NCI-H2081 (cell line): ENCODE data around the gene DPF3.

Source experiments
- DNase-seq, 2 experiments: peaks; one replicate each; lab custom pipeline; 2025; lab: John Stamatoyannopoulos, UW

The DPF3 gene

DNA sequence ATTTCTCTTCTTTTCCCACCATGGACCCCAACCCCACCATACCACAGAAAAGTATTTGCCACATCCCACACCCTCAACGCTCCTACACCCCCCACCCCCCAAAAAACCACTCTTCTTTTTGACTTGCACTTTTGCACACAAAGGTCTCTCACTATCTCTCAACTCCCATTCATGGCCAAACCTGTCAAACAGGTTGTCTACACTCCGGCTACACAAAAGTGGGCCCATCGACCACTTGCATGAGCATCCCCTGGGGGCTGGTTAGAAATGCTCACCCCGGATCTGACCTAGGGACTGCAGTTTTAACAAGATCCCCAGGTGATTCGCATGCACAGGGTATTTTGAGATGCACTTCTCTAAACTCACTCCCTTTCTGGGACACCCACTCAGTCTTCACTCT is 248.2 kb downstream of the DPF3 start:
- no peak for DNase-seq

DNA sequence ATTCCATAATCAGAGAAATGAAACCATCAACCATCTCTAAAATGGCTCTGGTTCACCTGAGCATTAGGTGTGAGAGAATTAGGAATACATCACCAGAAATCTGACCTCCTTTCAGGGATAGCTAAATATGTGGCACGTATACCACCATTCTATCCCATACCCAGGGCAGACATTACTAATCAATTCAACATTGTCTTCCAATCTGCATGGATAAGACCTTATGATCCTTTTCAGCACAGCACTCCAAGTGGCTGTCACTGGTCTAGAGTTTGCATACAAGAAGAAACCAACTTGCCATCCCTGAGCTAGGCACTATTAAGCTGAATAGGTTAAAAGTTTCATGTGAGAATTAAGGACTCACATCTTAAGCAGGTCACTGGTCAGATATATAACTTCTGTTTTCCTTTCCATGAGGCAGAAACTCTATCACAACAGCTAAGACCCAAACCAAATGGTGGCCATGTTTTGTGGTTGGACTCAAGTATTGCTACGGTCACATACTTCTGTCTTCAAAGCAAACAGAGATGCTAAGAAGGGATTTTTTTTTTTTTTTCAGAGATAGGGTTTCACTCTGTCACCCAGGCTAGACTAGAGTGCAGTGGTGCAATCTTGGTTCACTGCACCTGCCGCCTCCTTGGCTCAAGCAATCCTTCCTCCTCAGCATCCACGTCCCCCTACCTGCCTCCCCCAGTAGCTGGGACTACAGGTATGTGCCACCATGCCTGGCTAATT is 249.0 kb downstream of the DPF3 start:
- DNase-seq = no peak

DNA sequence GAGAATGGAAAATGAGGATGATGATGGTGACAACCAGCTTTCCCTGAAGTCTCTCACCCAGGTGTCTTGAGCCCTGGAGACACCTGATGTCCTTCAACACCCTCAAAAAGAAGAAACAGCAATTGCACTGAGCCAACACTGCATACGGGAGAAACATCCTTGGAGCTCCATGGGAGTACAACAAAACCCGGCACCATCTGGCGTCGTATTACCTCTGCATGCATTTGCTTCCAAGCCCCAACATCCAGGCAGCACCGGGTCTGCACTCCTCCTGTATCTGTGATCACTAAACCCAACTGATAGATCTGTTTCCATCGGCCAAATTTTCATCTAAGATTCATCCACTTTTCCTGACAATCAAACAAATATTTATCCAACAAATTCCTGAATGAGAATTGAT is 249.9 kb downstream of the DPF3 start:
- DNase-seq = no peak

DNA sequence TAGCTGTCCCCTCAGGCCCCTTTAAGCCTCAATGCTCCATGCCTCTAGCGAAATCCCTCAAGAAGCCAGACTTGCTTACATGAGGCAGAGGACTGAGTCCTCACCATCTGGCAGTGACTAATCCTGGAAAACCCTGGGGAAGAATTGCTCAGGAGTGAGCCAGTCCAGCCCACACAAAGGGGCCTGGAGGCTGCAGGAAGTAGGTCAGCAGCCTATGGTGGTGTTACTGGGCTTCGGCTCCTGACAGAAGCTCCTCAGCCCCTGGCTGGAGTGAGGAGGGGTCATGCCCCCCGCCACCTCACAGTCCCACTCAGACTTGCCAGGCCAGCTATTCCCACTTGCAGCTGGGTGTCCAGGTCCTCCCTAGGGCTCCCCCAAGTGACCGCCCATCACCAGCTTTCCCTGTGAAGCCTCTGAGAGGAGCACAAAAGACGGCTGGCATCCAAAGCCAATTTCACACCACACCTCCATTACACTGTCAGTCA is 250.5 kb downstream of the DPF3 start:
- DNase-seq = no peak

DNA sequence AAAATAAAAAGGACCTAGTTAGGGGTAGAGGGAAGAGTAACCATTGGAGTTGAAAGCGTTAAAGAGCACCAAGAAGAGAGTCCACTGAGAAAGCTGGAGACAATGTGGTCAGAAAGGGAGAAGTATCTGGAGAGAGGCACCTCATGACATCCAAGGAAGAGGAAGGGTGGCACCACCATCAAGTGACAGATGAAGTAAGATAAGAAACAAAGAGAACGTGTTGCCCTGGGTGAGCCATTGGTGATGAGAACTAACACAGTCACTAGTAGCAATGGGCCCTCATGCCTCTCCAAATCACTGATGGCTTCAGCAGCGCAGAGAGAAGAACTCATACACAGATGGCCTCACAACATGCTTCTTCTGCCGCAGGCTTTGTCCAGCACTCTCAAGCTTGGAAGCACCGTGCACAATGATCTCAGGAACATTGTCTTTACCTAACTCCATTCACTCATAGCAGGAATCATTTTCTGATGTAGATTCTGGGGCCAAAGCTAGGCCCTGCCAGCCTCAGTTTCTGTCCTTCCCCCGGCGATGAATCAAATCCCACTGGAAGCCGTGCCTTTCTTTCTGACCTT is 252.9 kb downstream of the DPF3 start:
- DNase-seq = no peak

DNA sequence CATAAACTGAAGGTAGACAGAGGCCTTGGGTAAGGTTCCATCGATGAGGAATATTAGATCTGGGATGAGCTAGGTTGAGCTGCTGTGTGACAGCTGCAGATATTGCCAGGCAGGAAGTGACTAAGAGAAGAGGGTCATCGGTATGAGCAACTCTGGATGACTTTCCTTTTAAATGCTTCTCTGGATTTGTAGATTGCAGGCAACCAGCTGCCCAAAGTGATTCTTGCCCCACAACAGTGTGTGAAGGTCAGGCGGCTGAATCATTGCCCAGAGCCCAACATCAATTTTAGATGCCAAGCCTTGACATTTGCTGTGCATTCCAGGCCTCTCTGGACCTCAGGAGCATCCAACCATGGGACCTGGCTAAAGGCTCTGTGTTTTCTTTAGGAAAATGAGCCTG is 255.9 kb downstream of the DPF3 start:
- DNase-seq = no peak

DNA sequence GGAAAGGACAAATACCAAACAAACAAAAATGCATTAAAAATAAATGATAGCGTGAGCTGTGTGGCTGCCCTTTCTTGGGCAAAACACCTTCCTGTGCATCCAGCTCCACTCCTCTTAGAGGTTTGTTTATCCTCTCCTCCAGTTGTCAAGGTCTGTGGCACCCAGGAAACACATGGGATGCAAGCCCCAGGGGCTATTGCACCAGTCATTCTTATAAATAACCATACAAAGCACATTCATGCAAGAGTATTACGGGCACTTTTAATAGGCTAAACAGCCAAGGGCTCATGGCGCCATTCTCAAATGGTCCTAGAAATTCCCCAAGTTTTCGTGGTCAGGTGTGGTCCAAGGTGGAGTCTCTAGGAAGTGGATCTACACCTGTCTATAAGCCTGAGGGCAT is 257.0 kb downstream of the DPF3 start:
- no peak for DNase-seq

DNA sequence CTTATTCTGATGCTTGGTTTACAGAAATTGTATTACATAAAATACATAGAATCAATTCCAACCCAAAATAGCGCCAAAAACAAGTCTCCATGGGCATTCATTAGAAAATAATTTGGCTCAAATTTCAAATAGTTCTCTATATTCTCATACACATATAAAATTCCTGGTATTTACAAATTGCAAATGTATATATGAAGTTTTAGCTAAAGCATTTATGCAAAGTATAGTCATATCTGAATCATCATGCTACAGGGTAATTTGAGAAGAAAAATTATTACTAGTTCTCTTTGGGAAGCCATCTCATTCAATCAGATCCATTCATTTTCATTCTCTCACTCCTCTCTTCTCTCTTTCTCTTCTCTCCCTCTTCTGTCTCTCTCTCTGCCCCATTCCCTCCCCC is 257.8 kb downstream of the DPF3 start:
- DNase-seq = no peak

DNA sequence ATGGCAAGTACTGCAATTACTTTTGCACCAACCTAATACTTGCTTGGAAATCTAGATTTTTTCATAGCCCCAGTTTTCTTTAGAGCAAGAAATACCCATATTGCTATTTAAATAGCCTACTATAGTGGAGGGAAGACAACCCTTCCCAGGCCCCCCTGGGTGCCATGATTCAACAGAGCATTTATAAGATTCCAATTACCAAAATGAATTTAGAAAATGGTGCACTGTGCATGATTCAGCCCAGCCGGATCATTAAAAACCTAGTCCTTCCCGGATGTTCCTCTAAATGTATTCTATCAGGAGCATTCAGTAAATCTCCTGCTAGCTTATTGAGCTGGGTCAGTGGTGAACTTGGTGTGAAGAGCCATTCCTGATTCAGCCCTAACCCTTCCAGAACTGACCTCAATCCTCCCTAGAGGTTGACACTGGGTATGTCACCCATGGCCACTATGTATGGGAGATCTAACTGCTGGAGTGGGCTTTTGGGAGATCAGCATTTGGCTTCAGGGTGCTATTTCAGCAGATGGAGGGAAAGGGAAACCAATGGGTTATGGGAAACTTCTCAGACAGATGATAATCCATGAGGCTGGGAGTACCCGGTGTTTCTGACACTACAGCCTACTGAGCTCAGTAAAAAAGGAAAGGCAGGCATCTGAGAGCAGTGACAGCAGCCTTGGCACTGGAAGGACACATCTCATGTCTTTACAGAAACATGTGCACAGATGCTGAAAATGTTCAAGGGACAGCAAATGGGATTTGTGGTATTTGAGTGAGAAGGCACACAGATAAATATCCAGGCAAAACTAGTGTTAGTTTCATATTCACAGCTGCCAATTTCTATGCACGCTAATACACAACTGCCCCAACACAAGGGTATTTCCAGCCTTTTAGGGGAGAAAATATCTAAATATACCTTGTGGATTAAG is 258.9 kb downstream of the DPF3 start:
- no peak for DNase-seq

DNA sequence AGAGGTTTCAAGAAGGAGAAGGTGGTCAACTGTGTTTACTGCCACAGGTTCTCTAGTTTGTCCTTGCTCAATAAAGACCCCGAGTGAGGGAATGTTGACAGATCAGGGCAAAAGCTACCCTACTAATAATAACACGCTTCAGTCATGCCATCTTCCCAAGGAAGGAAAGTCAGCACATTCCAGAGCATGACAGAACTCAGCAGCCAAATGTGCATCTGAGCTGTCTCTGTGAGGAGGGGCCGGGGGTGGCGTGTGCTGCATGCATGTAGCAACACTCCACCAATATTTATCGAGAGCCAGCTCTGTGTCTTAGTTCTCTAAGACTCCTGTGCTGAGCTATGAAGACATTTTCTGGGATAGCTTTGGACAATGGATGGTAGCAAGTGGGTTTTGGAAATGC is 260.4 kb downstream of the DPF3 start:
- DNase-seq = no peak

DNA sequence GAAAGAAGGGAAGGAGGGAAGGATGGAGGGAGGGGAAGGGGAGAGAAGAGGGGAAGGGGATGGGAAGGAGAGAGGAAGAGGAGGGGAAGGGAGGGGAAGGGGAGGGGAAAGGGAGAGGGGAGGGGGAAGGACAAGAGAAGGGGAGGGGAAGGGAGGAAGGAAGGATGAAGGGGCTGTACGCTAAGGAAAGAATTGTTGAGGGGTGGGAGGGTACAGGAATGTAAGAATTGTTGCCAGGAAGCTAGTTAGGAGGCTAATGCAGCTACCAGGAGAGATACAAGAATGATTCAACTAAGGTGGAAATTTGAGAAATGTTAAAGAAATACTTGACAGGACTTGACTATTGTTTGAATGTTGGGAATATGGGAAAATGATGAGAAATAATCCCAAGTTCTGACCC is 261.2 kb downstream of the DPF3 start:
- no peak for DNase-seq

DNA sequence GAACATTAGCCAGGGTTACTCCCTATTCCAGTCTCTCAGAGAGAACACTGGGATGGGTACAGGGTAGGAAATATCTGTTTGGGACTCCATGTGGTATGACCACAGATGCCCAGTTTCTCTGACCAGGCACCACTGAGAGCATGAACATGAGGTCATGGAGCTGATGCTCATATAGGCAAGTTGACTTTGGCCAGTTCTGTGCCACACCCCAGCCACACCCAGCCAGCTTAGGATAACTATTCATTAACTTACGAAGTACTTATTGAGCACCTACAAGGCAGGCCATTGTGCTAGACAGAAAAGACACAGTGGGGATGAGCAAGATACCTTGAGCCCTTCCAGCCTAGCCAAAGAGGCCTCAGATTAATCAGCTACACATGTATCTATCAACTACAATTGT is 262.5 kb downstream of the DPF3 start:
- DNase-seq = no peak

DNA sequence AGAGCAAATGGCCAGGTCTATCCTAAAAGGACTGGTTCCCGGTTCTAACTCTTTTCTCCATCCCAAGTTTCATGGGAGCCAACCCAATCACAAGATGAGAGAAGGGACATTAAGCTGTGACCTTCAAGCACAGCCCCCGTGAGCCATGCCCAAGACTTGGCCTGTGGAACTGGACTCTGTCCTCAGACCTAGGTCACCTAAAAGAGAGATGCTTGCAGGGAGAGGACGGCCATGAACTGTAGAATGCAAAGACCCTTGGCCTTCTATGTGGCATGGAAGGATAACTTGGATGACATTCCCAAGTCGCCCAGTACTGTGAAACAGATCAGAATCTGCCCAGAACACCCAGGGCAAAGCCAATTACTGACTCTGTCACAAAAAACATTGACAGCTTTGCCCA is 263.5 kb downstream of the DPF3 start:
- DNase-seq = no peak

DNA sequence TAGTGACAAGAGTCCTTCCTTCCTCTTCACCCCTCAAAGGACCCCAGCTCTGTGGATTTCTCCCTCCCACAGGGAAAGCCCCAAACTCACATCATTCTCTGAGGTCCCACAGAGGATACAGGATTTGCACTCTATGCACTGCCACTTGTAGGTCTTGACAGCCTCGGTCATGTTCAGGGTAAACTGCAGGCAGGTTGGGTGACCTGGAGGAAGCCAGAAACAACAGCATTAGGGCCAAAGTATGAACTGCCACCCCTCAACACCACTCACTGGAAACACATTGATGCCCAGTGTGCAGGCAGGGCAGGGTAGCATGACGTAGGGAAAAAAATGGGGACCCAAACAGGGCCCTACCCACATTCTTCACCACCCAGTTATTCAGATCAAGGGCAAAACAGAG is 264.4 kb downstream of the DPF3 start:
- no peak for DNase-seq

DNA sequence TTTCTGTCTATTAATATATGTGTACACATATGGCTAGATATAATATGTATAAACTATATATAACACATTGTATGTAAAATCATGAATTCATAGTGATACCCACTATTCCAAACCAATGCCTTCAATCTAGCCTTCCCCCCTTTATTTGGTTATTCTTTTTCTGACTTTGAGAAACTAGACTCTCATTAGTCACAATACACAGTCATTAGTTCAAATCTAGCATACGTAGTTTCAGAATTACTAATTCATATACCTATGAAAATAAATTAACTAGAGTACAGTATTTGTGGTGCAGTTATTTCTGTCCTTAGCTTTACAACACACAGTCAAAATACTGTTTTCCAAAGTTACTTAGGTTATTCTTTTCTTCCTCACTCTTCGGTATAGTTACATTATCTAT is 268.2 kb downstream of the DPF3 start:
- no peak for DNase-seq

DNA sequence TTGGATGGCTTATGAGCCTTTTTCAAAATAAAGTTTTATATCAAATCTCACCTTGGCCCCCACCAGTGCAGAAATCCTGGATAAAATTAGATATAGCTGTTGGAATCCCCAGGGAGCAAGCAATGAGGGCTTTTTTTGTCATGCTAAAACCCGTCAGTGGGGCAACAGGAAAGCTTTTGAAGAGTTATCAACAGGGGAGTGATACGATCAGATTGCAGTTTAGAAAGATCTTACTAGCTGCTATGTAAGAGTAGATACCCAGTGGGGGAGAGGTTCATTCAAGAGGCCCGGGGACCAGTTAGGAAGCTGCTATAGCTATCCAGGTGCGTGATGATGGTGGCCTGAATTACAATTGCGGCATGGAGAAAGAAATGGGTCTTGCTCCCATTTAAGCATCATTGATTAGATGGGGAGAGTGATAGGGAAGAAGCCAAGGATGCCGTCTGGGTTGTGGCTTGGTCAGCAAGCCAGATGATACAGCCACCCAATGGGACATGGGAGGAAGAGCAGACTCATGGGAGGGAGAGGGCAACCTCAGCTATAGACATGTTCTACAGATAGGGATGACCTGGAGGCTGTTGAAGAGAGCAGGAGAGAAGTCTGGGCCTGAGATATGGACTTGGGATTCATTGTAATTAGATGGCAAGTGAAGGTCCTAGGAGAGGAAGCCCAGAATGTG is 272.4 kb downstream of the DPF3 start:
- DNase-seq = no peak

DNA sequence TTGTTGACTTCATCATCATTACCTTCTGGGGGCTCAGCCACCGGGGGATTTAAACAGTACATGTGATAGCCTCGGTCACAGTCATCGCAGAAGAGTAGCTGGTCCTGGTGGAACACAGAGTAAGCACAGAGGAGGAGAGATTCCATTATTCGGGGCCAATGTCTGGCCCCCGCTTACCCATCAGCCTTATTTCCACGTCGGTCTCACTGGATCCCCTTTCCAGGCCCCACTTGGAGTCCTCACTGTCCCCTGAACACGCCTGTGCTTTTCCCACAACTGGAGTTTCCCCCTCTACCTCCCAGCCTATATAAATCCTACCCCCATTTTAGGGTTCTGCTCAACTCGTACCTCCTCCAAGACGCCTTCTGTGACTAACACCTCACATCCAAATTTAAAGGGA is 274.0 kb downstream of the DPF3 start:
- no peak for DNase-seq

DNA sequence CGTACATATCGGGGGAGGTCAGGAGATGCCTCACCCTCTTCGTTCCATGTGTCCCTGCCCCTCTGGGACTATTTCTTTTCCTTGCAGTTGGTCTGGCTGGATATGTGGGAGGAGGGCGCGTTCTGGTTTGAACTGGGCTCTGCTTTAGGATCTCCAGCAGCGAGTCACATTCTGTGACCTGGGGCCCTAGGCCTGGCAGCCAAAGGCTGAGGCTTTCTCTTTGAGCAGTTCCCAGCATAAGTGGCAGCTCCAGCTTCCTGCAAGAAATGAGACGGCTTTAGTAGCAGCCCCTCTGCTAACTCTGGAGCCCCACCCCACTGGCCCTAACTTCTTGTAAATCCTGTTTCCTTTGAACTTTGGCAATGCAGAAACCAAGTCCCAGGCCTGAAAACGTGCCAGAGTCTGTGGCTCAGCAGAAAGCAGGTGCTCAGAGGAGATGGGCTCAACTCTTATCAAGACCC is 274.8 kb downstream of the DPF3 start:
- DNase-seq = no peak

DNA sequence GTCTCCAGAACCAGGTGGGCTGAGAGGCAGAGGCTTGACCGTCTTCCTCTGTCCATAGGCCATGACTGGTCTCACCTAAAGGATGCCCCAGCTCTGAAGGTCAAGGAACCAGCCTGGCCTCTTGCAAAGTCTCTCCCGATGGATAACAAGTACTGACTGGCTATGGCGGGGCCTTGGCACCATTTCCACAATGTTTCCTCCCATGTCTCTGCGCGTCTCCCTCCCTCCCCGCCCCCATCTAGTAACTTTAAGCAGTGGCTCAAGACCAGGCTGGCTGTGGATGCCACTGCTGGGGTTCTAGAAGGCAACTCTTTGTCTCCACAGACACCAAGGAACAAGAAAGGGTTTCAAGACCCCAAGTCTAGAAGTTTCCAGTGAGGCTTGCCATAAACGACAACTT is 275.5 kb downstream of the DPF3 start:
- DNase-seq = no peak

DNA sequence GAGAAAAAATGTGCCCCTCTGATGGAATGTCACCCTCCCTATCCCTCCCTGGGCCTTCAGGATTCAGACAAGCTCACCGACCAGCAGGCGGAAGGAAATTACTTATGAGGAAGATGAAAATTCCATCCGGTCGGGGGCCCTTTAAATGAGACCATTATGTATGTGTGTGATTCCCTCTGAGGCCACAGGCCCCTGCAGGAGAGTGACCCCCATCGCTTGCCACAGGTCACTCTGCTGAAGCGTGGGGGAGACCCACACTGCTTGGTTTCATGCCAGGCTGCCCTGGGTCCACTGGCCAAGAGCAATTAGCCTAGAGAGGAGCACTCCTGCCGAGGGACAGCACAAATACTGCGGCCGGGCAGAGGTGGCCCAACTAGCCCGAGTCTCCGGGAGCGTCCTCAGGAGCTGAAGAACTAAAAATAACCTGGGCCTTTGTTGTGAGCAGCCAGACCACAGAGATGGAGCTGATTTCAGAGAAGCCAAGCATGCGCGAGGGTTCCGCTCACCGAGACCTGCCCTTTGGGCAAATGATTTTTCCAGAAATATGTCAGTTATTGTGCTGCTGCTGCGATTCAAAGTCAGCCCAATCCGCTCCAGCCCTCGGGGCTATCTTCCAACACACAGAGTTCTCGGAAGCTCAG is 276.4 kb downstream of the DPF3 start:
- DNase-seq = no peak

DNA sequence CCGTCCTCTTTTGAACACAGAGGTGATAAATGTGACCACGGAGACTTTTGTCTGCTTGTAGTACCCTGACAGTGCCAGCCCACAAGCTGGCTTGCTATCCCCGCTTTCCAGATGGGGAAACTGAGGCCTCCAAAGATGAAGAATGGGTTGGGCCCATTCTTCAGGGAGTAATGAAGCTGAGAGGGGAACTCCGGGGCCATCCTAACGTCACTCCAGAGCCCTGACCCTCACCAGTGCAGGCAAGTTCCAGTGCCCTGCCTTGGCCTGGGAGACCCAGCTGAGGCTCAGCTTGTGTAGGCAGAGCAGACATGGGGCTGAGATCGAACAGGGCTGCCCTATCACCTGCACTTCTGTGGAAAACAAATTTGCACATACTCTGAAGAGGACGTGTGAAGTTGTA is 277.1 kb downstream of the DPF3 start:
- no peak for DNase-seq

DNA sequence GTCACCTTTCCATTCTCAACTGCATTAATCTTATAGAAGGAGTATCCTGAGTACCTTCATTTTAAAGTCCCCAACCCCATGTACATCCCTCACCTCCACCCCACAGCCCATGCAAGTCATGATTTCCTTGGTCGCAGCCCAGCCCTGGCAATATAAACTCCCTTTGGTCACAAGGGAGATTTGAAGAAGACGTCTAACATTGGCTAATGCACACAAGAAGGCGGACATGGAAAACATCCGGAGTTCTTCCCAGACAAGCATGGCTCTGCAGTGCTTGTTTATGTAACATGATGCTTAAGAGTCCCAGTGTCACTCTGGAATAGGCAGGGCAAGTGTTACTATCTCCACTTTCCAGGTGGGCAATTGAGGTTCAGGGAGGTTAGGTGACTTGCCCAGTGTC is 277.6 kb downstream of the DPF3 start:
- DNase-seq = no peak
